AG08396 (cell line): ENCODE results near the gene MED17.
"Not testable (repeated sequence)": the region's sequence is repeated elsewhere in the genome, so short reads cannot be mapped to it uniquely, and the experiment has no call there.

ENCODE experiments used
- DNase-seq: peaks from one replicate; pipeline ENCODE4 v3.0.0; 2012; ENCODE audit warnings: low spot score, mixed read lengths

MED17 gene

GRCh38 chr11:93757924-93758865 is 25.9 kb upstream of the MED17 start:
- no peak for DNase-seq

DNA sequence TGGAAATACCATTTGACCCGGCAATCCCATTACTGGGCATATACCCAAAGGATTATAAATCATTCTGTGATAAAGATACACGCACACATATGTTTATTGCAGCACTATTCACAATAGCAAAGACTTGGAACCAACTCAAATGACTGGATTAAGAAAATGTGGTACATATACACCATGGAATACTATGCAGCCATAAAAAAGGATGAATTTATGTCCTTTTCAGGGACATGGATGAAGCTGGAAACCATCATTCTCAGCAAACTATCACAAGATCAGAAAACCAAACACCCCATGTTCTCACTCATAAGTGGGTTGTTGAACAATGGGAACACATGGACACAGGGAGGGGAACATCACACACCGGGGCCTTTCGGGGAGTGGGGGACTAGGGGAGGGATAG is 25.0 kb upstream of the MED17 start:
- not testable (repeated sequence) for DNase-seq

DNA sequence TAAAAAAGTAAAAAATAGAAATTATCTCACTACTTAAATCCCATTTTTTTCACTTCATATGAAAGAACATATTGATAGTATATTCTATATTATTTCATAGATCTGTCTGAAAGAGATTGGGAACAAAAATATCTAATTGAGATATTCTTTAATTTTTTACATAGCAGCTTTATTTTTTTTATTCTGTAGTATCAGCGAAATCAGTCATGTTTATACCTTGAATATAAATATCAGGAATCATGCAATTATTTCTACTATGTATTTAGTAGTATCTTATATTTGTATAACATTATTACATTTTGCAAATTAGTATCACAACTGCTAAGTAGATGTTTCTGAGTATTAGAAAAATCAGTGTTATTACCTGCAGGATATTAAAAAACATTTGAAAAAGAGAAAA is 22.2 kb upstream of the MED17 start:
- DNase-seq: no peak

DNA sequence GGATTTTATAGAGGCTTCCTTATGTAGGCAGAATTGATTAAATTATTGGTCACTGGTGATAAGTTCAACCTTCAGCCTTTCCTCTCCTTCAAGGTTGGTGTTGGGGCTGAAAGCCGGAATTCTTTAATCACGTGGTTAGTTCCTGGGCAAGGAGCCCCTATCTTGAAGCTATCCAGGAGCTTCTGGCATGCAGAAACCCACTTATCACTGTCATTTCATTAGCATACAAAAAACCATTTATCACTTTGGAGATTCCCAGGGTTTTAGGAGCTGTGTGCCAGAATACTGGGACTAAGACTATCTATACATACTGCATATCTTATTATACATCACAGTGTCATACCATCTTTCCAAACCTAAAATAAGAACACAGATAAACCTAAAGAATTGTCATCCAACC is 18.5 kb upstream of the MED17 start:
- DNase-seq: no peak

DNA sequence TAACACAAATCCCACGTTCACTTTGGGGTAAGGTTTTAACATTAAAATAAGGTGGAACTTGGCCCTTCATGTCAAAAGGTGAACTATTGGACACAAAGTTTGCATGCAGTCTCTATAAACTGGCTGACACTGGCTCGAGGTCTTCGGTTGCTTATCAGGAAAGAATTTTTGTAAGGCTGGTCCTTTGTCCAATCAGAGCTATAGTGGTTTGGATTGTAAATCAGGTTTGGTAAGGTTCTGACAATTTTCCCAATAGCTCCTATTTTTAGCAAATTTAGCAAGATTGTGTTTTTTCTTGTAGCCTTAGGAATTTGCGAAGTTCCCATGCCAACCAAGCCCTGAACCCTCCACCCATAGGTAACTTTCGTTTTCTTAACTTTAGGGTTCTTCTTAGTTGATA is 17.6 kb upstream of the MED17 start:
- no peak for DNase-seq

- DNase-seq: no peak
Measured at GRCh38 chr11:93767018-93767417, 17.1 kb upstream of the MED17 start.

DNA sequence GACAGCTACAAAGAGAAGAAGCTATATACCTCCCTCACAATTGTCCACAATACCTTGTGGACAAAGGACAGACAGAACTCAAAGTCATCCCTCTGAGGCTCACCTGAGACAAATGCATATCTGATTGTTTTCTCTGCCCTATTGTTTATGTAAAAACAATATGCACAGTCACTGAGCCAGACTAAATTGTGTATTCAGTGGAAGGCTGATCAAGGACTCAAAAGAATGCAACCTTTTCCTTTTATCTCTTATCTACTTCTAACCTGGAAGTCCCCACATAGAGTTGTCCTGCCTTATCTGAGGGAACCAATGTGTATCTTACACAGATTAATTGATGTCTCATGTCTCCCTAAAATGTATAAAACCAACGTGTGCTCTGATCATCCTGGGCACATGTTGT is 13.9 kb upstream of the MED17 start:
- DNase-seq: no peak

- no peak for DNase-seq
Measured at GRCh38 chr11:93772123-93772522, 12.0 kb upstream of the MED17 start.

DNA sequence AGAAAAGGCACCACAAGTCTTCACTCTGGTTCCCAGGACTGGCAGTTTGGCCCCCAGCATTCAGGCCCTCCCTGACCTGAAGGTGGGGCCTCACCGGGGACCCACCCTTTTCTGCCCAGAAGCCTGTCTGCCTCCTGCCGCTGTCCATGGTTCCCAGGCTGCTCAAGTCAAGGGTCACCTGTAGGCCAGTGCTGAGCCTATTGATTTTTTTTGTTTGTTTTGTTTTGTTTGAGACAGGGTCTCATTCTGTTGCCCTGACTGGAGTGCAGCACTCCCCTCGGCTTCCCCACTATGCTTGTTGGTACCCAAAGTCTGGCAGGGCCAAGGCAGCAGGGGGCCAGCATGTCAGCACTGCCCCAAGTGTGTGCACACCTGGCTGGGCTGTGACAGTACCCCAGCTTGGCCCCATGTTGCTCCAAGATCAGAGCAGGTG is 11.0 kb upstream of the MED17 start:
- DNase-seq: no peak

- DNase-seq: no peak
Measured at GRCh38 chr11:93773601-93774200, 10.4 kb upstream of the MED17 start.

- DNase-seq: not testable (repeated sequence)
Measured at GRCh38 chr11:93774560-93774959, 9.5 kb upstream of the MED17 start.

- no peak for DNase-seq
Measured at GRCh38 chr11:93775289-93775688, 8.8 kb upstream of the MED17 start.

DNA sequence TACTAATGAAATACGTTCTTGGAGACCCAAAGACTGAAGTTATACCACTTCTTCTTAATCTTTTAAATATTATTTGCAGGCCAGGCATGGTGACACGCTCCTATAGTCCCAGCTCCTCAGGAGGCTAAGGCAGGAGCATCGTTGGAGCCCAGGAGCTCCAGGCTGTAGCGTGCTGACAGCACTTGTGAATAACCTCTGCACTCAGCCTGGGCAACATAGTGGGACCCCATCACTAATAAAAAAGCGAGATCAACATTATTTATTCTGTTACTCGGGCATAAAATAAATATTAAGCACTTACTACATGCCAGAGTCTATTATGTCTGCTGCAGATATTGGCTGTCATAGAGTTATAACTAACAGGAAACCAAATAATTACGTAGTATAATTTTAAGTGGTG is 720 bp upstream of the MED17 start:
- no peak for DNase-seq

DNA sequence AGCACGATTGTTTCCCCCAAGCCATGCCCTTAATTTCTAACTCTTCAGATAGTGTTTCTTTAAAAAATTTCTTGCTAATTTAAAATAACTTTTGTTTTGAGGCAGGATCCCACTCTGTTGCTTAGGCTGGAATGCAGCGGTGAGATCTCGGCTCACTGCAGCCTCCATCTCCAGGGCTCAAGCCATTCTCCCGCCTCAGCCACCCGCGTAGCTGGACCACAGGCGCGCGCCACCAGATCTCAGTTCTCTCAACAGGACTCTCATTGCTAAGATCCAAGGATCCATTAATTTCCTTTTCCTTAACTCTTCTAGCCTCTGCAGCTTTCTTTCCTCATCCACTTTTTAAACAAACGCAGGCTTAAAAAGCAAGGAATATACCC is 327 bp upstream of the MED17 start:
- DNase-seq: no peak

DNA sequence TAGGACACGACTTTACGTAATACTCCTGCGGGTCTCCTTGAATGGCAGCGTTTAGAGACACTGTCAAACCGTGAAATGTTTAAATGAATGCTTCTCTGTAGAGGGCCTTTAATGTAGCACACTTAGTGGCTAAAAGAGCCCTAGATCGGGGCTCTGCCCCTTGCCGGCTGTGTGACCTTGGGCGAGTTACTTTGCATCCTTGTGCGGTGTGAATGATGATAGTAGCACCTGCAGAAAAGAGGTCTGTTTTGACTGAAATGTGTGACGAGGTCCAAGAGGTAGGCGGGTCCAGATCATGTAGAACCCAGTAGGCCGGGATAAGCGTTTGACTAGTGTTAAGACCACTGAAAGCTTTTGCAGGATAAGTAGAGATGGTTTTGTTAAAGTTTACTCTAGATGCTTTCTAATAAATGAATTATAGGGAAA is 866 bp downstream of the MED17 start:
- no peak for DNase-seq

DNA sequence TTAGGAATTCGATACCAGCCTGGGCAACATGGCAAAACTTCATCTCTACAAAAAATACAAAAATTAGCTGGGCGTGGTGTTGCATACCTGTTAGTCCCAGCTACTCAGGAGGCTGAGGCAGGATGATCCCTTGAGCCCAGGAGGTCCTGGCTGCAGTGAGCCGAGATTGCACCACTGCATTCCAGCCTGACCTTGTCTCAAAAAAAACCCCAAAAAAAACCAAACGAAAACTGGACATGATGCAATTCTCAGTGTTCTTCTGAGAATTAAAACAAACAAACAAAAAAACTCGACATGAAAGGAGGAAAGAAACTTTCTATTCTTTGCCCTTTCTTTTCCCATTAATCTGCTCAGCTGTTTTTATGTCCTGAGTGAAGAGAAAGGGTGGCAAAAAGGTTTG is 7.4 kb downstream of the MED17 start:
- DNase-seq: no peak

GRCh38 chr11:93796441-93797231 is 12.6 kb downstream of the MED17 start:
- DNase-seq: no peak

- DNase-seq: no peak
Measured at GRCh38 chr11:93801366-93801765, 17.3 kb downstream of the MED17 start.

- DNase-seq: no peak
Measured at GRCh38 chr11:93804879-93805278, 20.8 kb downstream of the MED17 start.

DNA sequence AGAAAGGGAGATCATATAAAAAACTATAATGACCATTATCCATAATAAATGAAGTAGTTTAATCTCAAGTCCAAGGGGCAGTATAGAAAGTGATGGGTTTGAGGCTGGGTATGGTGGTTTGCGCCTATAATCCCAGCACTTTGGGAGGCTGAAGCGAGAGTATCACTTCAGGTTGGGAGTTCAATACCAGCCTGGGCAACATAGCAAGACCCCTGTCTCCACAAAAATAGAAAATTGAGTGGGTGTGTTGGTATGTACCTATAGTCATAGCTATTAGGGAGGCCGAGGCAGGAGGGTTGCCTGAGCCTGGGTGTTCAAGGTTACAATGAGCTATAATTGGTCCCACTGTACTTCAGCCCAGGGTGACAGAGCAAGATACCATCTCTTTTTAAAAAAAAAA is 23.9 kb downstream of the MED17 start:
- DNase-seq: no peak

GRCh38 chr11:93813974-93814373 is 29.9 kb downstream of the MED17 start:
- no peak for DNase-seq

DNA sequence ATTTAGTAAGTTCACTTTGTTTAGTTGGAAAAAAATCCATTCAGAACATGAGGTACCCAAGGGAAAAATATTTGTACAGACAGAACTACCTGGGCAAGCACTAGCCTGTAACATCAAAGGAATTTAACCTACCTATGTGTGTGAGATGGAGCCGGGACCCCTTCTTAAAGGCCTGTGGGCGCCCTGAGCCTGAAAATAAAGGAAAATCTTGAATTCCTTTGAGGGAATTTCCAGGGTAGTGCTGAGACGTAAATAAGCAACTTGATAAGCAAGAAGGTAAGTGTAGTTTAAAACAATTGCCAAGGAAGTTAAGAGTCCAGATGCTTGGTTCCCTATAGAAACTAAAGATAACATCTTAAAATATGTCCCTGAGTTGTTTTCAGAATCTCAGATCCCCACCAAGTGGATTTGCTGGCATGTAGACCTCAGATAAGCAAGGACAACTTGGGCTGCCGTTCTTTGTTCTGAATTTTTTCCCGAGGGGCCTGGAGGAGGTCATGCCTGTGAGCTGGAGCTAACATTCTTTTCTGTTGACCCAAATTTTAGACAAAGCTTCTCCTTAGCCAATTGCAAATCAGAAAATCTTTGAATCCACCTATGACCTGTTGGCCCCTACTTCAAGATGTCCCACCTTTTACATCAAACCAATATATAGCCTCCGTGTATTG is 31.0 kb downstream of the MED17 start:
- no peak for DNase-seq
